SK-N-DZ (cell line): ENCODE results near the gene IQUB.
"Not testable (repeated sequence)": the region's sequence is repeated elsewhere in the genome, so short reads cannot be mapped to it uniquely, and the experiment has no call there.

ENCODE experiments used
- DNase-seq: peaks from one replicate; pipeline ENCODE4 v3.0.0-alpha.2; 2015; ENCODE audit warnings: low spot score
- small RNA-seq, 2 experiments: library from RNA; depleted of rRNA; stranded (forward); fragments of <200 nt; gene quantifications; one replicate each; pipeline ENCODE3, GENCODE V24; 2014

IQUB gene

DNA sequence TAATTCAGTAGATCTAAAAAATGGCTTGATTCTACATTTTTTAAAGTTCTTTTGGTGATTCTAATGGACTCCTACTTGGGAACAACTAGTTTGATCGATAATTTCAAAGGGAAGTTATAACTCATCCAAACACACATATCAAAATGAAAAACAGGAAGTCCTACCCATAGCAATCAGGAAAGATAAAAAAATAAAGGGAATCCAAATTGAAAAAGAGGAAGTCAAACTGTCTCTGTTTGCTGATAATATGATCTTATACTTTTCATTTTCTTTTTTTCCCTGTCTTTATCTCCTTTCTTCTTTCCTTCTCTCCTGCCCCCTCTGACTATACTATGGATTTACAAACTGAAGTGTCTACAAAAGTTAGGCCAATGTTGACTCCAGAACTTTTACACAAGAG is 118.8 kb downstream of the IQUB start:
- no peak for DNase-seq

DNA sequence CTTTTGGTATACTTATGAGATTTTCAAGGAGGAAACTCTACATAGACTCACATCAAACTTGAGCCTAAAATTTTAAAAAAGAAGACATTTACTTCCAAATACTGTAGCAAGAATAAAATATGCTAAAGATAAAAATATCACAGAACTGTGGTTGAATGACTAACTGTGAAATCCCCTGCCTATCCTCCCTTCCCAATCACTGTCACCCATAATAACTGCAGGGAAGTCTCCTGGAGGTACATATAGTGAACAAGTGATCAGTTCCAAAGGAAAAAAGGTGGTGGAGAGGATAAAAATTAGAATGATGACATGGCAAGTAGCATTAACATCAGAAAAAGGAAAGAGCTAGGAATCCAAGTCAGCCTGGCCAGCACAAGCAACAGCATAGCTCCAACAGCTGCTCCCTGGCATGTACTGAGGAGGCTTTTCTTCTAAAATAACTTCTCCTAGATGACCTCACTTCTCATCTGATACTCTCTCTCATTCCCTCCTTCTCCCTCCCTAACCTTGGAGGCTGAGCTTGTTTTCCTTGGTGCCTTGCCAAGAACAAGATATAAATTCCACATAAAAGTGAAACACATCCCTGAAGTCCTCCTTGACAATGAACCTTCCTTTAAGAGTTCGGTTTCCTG is 124.0 kb downstream of the IQUB start:
- DNase-seq = no peak

DNA sequence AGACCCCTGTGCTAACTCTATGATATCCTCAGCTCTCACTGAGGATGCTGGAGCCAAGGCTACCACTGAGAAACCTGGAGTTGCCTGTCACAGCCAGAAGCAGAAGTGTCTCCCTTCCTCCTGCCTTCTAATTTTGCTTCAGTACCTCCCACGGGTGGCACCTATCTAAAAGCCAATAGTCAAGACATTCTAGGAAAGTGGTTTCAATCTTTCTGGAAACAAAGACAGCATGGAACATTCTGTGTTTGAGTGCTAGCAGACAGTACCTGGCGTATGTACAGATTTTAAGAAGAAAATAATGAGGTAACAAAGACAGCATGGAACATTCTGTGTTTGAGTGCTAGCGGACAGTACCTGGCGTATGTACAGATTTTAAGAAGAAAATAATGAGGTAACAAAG is 126.4 kb downstream of the IQUB start:
- DNase-seq = not testable (repeated sequence)

Small RNA genes lying within 50 kb of the gene (small RNA-seq; reads per million reads assigned to genes)
- gene RNU6-296P = 0 reads per million in 2 experiments
